NCI-H526 (cell line): ENCODE results near the gene ASTN1.

ENCODE experiments used
- DNase-seq, 2 experiments: peaks; one replicate each; lab custom pipeline; 2025; lab: John Stamatoyannopoulos, UW

Gene ASTN1

DNA sequence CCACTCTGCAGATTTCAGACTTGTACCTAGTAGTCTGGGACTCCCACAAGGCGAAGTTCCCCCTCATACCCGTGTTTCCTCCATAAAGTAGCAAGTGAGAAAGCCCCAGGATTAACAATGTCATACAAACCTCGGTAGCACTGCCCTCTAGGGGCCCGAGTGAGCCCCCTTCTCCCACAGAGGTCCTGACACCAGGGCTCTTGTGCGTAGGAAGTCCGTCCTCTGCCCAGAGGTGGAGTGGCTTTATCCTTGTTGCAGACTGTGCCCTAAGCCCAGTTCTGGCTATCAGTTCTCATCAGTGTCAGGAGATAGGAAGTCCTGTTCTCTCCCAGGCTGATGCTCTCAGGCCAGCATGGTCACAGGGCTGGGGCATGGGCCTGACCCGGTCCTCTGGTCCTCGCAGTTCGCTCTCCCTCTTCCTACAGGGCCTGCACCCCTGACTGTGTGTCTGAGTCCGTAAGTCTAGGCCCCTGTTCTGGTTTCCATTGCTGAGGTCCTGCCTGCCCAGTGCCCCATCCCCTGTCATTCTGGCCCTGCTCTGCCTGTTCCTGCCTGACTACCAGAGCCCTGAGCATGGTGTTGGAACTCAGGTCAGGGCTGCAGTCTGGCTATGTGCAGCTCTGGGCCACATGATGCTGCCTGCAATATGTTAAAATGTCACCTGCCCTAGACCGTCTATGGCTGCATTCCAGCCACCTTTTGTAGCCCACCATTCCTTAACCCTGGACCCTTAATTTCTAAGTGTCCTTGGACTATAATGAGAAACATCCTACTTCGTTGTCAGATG lies 285.6 kb downstream of the ASTN1 start:
- peak; percentile 11 to 48 for DNase-seq

DNA sequence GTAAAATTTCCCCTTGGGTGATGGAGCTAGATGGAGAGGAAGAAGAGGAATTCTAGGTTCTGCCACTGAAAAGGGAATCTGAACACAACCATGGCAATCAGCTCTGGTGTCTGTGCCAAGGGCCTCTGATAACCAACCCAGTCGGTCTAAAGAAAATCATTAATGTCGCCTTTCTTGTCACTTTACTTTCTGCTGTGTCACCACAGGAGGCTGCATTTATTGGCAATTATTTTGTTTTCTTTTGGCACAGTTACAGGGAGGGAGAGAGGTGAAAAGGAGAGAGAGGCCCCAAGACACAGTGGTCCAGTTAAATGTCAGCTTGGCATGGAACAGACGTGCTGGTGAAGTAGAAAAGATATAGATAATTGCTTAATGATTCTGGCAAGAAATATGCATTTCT lies 287.0 kb downstream of the ASTN1 start:
- DNase-seq = no peak

DNA sequence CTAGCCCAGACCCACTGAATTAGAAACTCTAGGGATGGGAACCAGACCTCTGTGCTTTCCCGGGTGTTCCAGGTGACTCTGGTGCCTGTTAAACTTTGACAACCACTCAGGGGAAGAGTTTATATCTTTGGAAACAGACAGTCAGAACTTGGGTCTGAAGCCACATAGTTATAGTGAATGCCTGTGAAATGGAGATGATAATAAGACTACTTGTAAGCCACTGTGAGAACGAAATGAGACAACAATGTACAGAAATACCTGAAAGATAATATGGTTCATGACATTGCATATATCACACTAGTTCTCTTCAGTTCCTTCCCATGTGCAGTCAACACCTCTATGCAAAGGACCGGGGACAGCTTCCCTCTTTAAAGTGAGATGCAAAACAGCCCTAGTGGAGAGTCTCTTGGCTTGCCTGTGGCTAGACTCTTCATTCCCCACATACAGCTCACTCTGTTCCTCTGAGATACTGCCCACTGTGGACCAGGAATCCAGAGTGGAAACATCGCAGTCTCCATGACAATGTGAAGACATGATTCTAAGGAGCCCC lies 287.5 kb downstream of the ASTN1 start:
- DNase-seq = peak; percentile 82 to 94

DNA sequence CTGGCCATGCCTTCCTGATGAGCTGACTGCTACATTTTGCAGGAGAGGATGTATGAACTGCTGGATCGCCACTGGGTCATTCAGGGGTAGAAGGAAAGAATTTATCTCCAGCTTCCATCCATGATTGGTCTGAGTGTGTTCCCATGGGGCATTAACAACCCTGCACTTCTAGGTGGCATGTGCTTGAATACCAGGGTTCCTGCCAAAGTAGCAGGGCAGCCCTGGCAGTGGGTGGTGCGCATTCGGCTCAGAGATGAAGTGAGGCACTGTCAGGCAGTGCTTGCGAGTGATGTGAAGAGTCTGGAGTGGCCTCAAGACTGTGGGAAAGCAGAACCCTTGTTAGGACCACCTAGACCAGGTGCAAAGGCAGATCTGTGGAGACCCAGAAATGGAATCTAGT lies 294.9 kb downstream of the ASTN1 start:
- DNase-seq = no peak

DNA sequence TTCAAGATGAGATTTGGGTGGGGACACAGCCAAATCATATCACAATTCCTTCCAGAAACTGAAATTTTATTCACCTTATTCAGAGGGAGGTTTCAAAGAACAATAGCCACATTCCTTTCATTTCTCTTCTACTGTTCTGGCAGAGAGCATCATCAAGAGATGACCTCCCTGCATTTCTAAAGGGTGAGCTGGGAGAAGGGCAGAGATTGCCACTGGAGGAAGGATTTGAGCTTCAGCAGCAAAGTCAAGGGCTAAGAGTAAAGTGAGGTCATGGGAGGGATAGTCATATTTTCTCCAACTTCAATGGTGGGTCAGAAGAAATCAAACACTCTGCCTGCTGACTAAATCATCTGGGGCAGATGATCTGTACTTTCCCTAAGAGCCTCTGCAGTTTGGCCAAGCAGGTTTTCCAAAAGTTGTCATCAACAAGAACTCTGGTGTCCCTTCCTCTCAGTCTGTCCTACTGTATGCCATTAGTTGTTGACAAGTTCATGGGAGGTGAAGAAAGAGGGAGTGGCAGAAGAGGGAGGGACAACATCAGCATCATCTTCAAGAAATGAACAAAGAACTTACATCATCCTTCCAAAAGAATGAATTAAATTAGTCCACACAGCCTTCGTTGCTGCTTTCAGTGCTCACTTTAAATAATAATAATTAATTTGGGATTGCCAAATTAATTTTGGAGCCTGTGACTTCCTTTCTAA lies 298.3 kb downstream of the ASTN1 start:
- no peak for DNase-seq

DNA sequence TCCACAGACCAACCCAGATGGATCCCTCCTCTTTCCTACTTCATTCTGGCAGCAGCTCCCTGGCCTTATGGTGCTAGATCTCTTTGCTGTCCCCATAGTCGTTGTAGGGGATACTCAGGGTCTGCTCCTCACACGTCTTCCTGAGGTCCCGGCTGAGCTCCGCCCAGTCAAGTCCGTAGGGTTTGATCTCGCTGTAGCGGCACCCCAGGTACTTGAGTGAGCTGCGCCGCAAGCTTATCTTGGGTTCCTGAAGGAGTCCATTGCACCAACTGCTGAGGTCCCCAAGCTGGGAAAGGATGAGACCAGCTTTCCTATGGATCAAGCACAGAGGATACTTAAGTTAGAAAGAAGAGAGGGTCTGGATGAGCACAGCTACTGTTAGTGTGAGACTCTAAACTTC lies 300.3 kb downstream of the ASTN1 start:
- DNase-seq = no peak

DNA sequence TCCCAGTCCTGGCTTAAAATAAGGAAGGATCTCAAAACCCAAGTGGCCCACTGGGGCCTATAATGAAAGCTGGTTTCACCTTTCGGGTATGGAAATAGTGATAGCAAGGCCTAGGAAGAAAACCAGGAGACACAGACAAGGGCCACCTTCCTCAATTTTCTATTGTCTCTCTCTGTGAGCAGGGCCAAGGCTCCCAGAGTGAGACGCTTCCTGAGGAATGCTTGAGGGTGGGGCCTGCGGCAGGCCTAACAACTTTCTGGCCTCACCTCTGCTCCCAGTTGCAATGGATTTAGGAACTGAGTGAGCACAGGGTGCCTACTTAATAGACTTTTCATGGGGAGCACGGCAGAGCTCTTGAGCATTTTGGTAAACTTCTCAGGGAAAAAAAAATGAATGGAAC lies 300.9 kb downstream of the ASTN1 start:
- no peak for DNase-seq

DNA sequence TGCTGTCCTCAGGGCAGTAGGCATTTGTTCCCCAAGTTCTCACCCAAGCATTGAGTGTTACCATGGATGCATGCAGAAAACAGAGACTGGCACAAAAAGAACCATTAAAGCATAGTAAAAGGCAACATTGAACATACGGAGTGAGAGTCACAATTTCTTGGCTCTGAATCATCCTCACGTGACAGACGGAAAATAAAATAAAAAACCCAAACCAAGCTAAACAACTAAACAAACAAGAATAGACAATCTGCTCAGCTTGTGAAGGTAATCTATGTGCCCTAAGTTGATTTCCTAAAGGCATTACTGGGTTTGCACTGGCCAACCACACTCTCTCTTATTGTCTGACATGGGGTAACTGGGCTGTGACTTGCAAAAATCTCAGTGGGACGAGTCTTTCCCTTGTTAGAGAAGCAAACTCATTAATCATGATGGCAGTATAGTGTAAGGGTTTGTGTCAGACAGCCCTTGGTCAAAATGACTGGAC lies 306.0 kb downstream of the ASTN1 start:
- no peak for DNase-seq

DNA sequence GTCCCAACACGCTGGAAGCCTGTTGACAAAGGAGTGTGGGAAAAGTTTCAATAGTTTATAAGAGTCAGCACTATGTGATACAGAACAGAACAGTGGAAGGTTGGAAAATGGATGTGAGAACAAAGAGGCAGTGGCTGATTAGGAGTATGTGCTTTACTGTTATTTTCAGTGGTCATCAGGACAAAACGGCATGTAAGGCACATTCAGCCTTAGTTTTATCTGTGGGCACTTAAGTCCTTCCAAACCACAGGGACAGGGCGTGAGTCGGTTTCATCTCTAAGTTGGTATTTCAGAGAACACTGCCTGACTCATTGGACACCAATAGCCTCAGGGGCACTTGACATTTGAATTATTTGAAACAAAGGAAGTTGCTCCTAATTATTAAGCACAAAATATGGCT lies 306.9 kb downstream of the ASTN1 start:
- DNase-seq = no peak

DNA sequence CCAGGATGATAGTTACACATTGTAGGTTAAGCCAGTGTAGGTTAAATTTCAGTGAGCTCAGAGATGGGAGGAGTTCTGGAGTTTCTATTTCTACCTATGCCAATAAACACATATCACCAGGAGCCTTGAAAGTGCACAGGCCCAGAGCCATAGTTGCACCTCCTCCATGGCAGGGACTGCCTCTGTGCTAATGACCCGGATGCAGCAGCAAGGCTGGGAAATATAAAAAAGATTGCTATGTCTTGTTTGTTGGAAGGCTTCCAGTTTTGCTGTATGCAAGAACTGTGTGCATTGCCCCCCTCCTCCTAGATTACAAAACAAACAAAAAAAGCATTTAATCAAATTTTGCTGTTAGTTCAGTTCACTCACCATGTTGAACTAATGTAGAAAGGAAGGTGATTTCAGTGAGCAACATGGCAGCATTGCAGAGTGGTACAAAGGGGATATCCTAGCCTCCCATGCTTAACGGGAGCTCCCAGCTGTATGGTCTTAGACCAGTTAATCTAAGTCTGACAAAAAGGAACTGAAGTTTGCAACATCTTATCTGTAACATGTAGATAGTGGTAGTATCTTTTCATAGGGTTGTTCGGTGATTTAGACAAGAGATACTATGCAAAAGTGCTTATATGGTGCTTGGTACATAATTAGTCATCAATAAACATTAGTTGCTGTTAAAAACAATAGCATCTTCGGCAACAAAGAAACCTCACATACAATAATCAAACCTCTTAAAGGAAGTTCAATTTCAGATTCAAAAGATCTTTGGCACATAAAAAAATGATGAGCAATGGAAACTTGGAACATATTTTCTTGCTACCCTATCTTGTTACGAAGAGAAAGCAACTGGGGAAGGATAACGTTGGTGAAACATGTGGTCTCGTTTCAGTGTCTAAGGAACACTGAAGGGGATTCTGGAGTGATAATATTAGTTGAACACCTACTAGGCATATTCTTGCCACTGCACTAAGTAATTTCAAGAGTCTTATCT lies 309.5 kb downstream of the ASTN1 start:
- DNase-seq = peak; percentile 65 to 81

DNA sequence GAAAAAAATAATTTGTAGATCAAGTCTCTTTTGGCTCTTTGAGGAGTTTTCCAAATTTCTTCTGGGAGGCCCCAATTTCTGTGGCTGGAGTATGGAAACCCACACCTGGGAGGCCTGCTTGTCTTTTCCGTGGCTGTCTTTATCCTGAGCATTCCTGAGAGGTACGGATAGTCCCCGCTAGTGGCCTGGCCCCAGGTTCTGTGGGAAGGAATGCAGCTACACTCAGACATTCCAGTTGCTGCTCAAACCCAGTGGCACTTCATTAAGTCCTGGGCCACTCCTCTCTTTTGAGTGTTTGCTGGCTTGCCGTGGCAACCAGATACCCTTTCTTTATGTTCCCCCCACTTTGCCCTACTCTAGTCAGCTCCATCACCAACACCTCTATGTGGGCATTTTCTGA lies 310.4 kb downstream of the ASTN1 start:
- DNase-seq = no peak

DNA sequence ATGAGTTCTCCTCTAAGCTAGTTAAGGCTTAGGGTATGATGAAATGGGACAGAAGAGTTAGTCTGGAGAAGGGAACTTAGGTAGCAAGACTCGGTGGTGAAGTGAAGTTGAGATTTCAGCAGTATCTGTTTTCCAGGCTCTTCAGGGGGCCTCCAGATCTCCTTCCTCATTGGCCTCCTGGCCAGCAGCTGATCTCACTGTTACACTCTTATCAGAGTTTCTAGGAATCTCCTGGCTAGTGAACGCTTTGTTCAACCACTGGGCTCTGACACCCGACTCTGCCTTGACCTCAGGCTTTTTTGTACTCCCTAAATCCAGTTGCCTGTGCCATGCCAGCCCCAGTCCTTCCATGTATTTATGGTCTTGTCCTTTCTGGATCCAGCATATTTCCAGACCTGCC lies 311.0 kb downstream of the ASTN1 start:
- no peak for DNase-seq

DNA sequence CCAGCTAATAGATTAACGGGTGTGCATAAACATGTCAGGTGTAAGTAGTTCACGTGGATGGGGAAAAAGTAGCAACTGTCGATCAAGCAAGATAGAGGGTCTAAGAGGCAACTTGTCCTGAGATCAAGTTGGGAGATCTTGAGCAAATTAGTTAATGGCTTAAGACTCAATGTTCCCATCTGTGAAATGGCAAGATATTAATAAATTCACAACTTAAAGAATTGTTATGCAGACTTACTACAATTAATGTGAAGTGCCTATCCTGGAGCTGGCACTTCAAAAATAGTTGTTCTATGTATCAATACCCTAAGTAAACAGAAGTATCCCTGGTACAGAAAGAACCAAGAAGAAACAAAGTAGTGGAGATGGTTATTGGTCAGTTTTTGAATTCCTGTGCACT lies 312.4 kb downstream of the ASTN1 start:
- DNase-seq = no peak

DNA sequence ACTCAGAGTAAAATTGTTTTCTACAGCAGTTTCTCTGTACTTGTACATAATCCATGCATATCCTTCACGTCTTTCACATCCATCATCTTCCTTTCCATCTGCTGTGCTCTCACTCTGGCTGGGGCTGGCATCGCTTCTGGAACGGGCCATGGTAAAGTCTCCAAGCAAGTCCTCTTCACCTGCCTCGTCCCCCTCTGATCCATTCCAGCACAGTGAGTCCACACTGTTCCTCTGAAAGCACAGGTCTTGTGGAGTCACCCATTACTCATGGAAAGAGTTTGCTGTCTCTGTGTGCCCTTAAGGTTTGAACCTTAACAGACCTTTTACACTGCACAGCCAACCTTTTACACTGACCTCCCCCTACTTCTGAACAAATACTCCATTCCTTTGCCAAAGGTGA lies 313.6 kb downstream of the ASTN1 start:
- no peak for DNase-seq

DNA sequence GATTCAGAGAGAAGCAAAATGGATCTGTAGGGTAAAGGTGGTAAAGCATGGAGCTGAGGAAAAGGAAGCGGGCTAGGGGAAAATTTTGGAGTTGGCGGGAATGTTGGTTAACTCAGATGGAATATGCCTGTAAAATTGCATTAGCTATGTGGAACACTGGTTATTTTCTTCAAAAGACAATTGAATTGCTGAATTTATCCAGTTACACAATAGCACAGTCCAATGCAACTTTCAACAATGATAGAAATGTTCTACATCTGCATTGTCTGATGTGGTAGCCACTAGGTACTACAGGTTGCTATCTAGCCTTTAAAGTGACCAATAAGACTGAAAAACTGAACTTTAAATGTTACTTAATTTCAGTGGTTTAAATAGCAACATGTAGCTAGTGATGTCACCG lies 315.2 kb downstream of the ASTN1 start:
- no peak for DNase-seq

DNA sequence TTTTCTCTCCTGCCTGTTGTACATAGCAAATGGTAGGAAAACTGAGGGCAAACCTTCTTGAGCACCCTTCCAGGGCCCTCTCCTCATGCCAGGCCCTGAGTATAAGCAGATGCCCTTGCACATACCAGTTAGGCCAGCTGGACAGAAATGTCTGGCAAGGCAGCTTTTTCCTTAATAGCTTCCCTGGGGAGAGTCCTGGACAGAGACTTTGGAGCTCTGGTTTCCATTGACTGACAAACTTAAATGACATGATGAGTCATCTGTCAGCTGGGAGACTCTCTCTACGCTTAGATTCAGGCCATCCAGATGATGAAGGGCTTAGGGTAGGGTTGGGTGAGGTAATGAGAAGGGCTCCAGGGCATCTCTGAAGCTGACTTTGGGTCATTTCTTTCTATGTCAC lies 317.5 kb downstream of the ASTN1 start:
- no peak for DNase-seq

DNA sequence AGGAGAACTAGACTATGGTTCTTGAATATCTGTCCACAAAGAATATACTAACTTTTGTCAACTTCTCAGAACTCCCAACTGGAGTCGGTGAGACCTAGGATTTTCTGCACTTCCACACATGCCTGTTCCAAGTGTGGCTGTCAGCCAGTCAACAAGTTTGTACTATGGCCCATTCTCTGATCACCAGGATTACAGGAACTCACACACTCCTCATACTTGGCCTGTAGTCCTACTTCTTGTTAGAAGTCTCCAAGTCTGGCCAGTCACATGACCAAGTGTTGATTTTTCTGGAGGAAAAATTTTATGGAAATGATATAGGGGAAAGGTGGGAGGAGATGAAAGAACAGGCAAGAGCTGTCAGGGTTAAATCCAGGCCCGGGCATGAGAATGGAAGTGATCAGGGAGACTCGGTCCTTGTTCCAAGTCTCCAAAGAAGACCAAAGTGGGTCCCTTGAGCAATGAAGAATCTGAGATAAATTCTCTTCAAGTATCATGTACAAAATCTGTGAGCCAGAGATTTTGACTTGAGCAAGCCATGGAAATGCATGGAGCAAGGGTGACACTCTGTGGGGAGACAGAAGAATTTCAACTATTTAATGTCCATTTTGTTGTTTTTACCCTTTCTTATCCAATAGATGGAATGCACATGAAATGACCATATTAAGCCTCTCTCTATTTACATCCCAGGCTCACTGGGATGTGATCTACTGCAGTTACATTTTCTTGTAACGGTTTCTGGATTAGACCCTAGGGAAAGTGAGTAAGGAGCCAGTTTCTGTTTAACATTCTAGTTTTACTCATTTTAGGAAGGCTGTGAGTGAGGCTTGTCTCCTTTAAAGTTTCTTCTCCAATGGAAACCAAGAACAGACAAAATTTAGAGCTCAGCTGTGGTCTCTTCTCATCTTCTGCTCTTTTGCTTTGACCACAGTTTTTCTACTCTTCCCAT lies 320.9 kb downstream of the ASTN1 start:
- DNase-seq = peak; percentile 74 to 88

DNA sequence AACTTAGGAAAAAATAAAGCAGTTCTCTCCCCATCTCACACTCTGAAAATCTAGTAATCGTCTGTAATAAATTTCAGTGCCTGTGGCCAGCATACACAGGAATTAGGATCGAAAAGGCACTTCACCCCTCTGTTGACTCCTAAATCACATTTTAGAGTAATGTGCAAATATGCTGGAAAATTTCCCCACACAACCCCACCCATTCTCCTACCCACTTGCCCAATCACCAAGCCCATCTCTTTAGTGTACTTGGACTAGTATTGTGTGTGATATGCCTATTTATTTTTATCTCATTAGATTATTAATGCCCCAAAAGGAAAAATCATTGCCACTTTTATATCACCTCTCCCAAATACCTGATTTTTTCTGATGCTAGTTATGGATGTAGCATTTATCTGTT lies 323.3 kb downstream of the ASTN1 start:
- no peak for DNase-seq

DNA sequence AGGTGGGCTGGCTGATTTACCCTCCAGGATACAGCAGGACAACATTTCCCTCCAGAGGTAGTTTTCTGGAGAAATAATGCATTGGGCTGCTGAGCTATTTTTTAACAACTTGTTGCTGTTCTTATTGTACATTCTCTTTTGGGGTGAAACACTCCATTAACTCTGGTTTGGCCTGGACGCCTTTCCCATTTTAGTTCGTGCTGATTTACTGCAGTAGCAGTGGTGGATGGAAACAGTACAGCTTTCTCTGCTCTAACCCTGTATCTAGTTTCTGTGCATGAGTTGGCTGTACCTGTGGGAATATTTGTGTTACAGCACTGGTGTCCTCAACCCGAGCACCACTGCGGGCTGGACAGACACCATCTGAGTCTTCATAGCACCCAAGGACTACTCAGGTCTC lies 325.3 kb downstream of the ASTN1 start:
- DNase-seq = no peak

DNA sequence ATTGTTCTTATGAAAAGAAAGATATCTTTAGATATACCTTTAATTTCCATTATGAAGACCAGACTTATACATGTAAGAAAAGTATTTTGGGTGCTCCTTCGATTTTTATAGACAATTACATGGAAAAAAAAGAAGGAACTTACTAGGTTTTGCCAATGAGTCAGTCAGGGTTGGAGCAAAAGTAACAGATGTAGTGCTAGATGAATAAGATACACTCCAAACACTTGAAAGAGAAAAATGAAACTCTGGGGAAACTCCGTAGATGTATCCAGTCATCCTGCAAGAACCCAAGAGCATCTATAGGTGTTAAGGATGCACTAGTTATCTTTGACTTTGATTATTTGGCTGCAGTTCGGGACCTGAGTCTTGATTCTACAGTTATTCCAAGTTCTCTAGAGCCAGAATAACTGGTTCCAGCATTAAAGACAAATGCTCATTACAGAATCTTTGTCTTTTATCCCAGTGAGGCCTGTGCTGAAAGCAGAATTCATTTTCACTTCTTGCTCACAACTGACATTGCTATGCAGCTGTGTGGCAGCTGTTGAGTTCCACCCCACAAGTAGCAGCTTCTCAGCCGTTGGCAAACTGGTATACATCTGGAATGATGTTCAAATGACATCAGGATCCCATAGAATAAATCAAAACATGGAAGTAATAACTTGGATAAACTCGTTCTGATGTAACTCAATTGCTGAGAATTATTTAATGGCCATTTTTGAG lies 326.1 kb downstream of the ASTN1 start:
- DNase-seq = no peak
